Measurements from ENCODE around the gene ZFAND2A.

Gene ZFAND2A

GRCh38 chr7:1106063-1106792 lies 53.8 kb downstream of the ZFAND2A start:
- peak in 1 of 14 donors; percentile 51 for DNase-seq

GRCh38 chr7:1105189-1105588 lies 54.8 kb downstream of the ZFAND2A start:
- no peak for DNase-seq

- no peak for DNase-seq
Measured at GRCh38 chr7:1104516-1105179, 55.3 kb downstream of the ZFAND2A start.

- DNase-seq, result no peak
Measured at GRCh38 chr7:1103789-1104515, 56.0 kb downstream of the ZFAND2A start.

- DNase-seq, result no peak
Measured at GRCh38 chr7:1103009-1103788, 56.8 kb downstream of the ZFAND2A start.

All from C1 segment of cervical spinal cord (tissue), 14 donors.